ENCODE results near the gene LRRC32. TPM values are rescaled to one million over a fixed set of nuclear protein-coding genes. Genes with fewer than 3 reads are reported as not detected.

The LRRC32 gene
- total and polyA plus RNA-seq, 4 donors: 38.3 to 159 (median 85.2) TPM

- Histone ChIP-seq H3K27me3 (ENCODE audit: control insufficient read depth in 3 of 3, insufficient read depth in 3 of 3, low read length in 2 of 3) (no peaks in the 10 kb centered on the region), H3K9me3 (ENCODE audit: control insufficient read depth in 4 of 4, insufficient read depth in 3 of 4, low read length in 3 of 4) (peaks cover 0 to 4% (median 2%) of the 10 kb centered on the region in 4 donors), H3K36me3 (ENCODE audit: control insufficient read depth in 4 of 4, insufficient read depth in 4 of 4, low read length in 4 of 4) (no peaks in the 10 kb centered on the region), H3K4me1 (ENCODE audit: control insufficient read depth in 5 of 5, insufficient read depth in 5 of 5, low read length in 5 of 5) (peaks cover 0 to 13% (median 5%) of the 10 kb centered on the region in 5 donors), H3K9ac (ENCODE audit: insufficient read depth in 1 of 2, low read length in 2 of 2) (no peak overlapping the region), H3K27ac (ENCODE audit: low read depth in 1 of 2, low read length in 1 of 2) (no peak overlapping the region), H3K4me3 (no peak overlapping the region)
- ATAC-seq (ENCODE audit: insufficient read depth, low FRiP score) (no peak), DNase-seq (no peak)
- TF ChIP-seq CTCF (IDR thresholded peaks at IDR 0.05; ENCODE audit: control extremely low read depth, extremely low read depth): no peak
- 77 to 86% methylated on average over 5 of the region's 5 CpGs for WGBS, 2 donors
Observed at GRCh38 chr11:76704171-76704948, 33.8 kb upstream of the LRRC32 start.

- H3K9me3 ChIP-seq (ENCODE audit: control insufficient read depth in 4 of 4, insufficient read depth in 3 of 4, low read length in 3 of 4): peaks cover 0 to 4% (median 2%) of the 10 kb centered on the region in 4 donors
- DNase-seq (no peak), ATAC-seq (ENCODE audit: insufficient read depth, low FRiP score) (no peak)
- H3K4me1 ChIP-seq (ENCODE audit: control insufficient read depth in 5 of 5, insufficient read depth in 5 of 5, low read length in 5 of 5): peaks cover 0 to 13% (median 5%) of the 10 kb centered on the region in 5 donors
- H3K9ac ChIP-seq (ENCODE audit: insufficient read depth in 1 of 2, low read length in 2 of 2): no peak overlapping the region
- no peaks in the 10 kb centered on the region for H3K36me3 ChIP-seq (ENCODE audit: control insufficient read depth in 4 of 4, insufficient read depth in 4 of 4, low read length in 4 of 4)
- H3K4me3 ChIP-seq: no peak overlapping the region
- H3K27me3 ChIP-seq (ENCODE audit: control insufficient read depth in 3 of 3, insufficient read depth in 3 of 3, low read length in 2 of 3): no peaks in the 10 kb centered on the region
- WGBS, 2 donors: 96 to 100% methylated on average over 1 of the region's 1 CpG
- no peak overlapping the region for H3K27ac ChIP-seq (ENCODE audit: low read depth in 1 of 2, low read length in 1 of 2)
- TF ChIP-seq CTCF (IDR thresholded peaks at IDR 0.05; ENCODE audit: control extremely low read depth, extremely low read depth): no peak
Observed at GRCh38 chr11:76703707-76704106, 33.2 kb upstream of the LRRC32 start.

- WGBS, 2 donors: 76 to 77% methylated on average over 3 of the region's 3 CpGs
- DNase-seq (no peak), ATAC-seq (ENCODE audit: insufficient read depth, low FRiP score) (no peak)
- no peak for TF ChIP-seq CTCF (IDR thresholded peaks at IDR 0.05; ENCODE audit: control extremely low read depth, extremely low read depth)
- H3K9ac ChIP-seq (ENCODE audit: insufficient read depth in 1 of 2, low read length in 2 of 2): no peak overlapping the region
- H3K27ac ChIP-seq (ENCODE audit: low read depth in 1 of 2, low read length in 1 of 2): no peak overlapping the region
- H3K27me3 ChIP-seq (ENCODE audit: control insufficient read depth in 3 of 3, insufficient read depth in 3 of 3, low read length in 2 of 3): no peaks in the 10 kb centered on the region
- H3K36me3 ChIP-seq (ENCODE audit: control insufficient read depth in 4 of 4, insufficient read depth in 4 of 4, low read length in 4 of 4): no peaks in the 10 kb centered on the region
- peaks cover 0 to 4% (median 2%) of the 10 kb centered on the region in 4 donors for H3K9me3 ChIP-seq (ENCODE audit: control insufficient read depth in 4 of 4, insufficient read depth in 3 of 4, low read length in 3 of 4)
- no peak overlapping the region for H3K4me3 ChIP-seq
- peaks cover 0 to 13% (median 5%) of the 10 kb centered on the region in 5 donors for H3K4me1 ChIP-seq (ENCODE audit: control insufficient read depth in 5 of 5, insufficient read depth in 5 of 5, low read length in 5 of 5)
Observed at GRCh38 chr11:76702336-76703128, 32.0 kb upstream of the LRRC32 start.
